Loucy (cell line): Measurements from ENCODE around the gene GTPBP4.

Experiments
- H2AFZ ChIP-seq: fragments of 200-600 bp; sonication (generic); 2 replicates; pipeline ENCODE4 v1.6.0; 2016; ENCODE audit warnings: antibody characterized with exemption, mild to moderate bottlenecking, low read length, moderate library complexity
- H3F3A ChIP-seq: fragments of 200-600 bp; 2 replicates; pipeline ENCODE4 v1.6.0; 2016; ENCODE audit warnings: antibody characterized with exemption, low read depth, mild to moderate bottlenecking
- H3K27me3 ChIP-seq: fragments of 200-600 bp; sonication (generic); 2 replicates; pipeline ENCODE4 v1.6.1; 2014; ENCODE audit warnings: low read length, mild to moderate bottlenecking; ENCODE audit not compliant: insufficient read depth, poor library complexity, severe bottlenecking
- H3K36me3 ChIP-seq: fragments of 200-600 bp; sonication (generic); 2 replicates; pipeline ENCODE4 v1.6.1; 2016; ENCODE audit warnings: low read length; ENCODE audit not compliant: insufficient read depth
- H3K4me1 ChIP-seq: fragments of 200-600 bp; sonication (generic); 2 replicates; pipeline ENCODE4 v1.5.1; 2014; ENCODE audit warnings: low read length, mild to moderate bottlenecking; ENCODE audit not compliant: insufficient read depth, poor library complexity, severe bottlenecking
- H3K4me2 ChIP-seq: fragments of 200-600 bp; sonication (generic); 2 replicates; pipeline ENCODE4 v1.6.0; 2014; ENCODE audit warnings: antibody characterized with exemption, low read length, low read depth, mild to moderate bottlenecking; ENCODE audit not compliant: poor library complexity, severe bottlenecking
- H3K4me3 ChIP-seq: fragments of 200-600 bp; sonication (generic); 2 replicates; pipeline ENCODE4 v1.5.1; 2014; ENCODE audit warnings: low read length, mild to moderate bottlenecking, mixed read lengths; ENCODE audit not compliant: poor library complexity, severe bottlenecking
- H3K79me2 ChIP-seq: fragments of 200-600 bp; sonication (generic); 2 replicates; pipeline ENCODE4 v1.6.1; 2014; ENCODE audit warnings: low read length; ENCODE audit not compliant: insufficient read depth
- H3K9ac ChIP-seq: fragments of 200-600 bp; sonication (generic); 2 replicates; pipeline ENCODE4 v1.6.0; 2014; ENCODE audit warnings: mild to moderate bottlenecking, low read depth, low read length, moderate library complexity; ENCODE audit not compliant: poor library complexity, severe bottlenecking
- H3K9me2 ChIP-seq: fragments of 200-600 bp; sonication (generic); replicated peaks from 2 replicates; pipeline ENCODE4 v1.6.1; 2016; ENCODE audit warnings: low read depth, low read length, mixed read lengths
- H3K9me3 ChIP-seq: fragments of 200-600 bp; sonication (generic); 2 replicates; pipeline ENCODE4 v1.6.1; 2014; ENCODE audit warnings: mild to moderate bottlenecking, antibody characterized with exemption, low read length, low read depth; ENCODE audit not compliant: insufficient read depth
- H4K20me1 ChIP-seq: fragments of 200-600 bp; sonication (generic); 2 replicates; pipeline ENCODE4 v1.6.0; 2014; ENCODE audit warnings: antibody characterized with exemption, low read length, mild to moderate bottlenecking; ENCODE audit not compliant: insufficient read depth, poor library complexity, severe bottlenecking
- EZH2phosphoT487 ChIP-seq: fragments of 200-600 bp; IDR thresholded peaks from 2 replicates; pipeline ENCODE4 v1.6.1; 2018; ENCODE audit warnings: antibody characterized with exemption, mild to moderate bottlenecking, moderate library complexity, borderline replicate concordance
- TF ChIP-seq, protein P1 (sequence below): fragments of 200-600 bp; sonication (generic); conservative IDR thresholded peaks from 2 replicates; pipeline ENCODE4 v1.5.1; 2014; ENCODE audit warnings: mild to moderate bottlenecking, antibody characterized with exemption, low read length

GTPBP4 gene

GRCh38 chr10:1044146-1044545 lies 55.9 kb downstream of the GTPBP4 start:
- peak overlapping the region; percentile 89 for H3K4me2 ChIP-seq

GRCh38 chr10:1044964-1045363 lies 56.7 kb downstream of the GTPBP4 start:
- Histone ChIP-seq H3K27me3 (peaks cover 4% of the 10 kb centered on the region), H2AFZ (no peak overlapping the region), H3K79me2 (peaks cover 85% of the 10 kb centered on the region), H3K4me1 (peaks cover 53% of the 10 kb centered on the region), H3K4me3 (peak overlapping the region; percentile 75), H4K20me1 (peaks cover 79% of the 10 kb centered on the region), H3K36me3 (peaks cover 35% of the 10 kb centered on the region), H3K9ac (peak overlapping the region; percentile 75), H3K9me2 (no peaks in the 10 kb centered on the region), H3K9me3 (no peaks in the 10 kb centered on the region), H3F3A (peaks cover 20% of the 10 kb centered on the region), H3K4me2 (peak overlapping the region; percentile 89)
- no peak for TF ChIP-seq EZH2phosphoT487
- TF ChIP-seq, protein P1, sequence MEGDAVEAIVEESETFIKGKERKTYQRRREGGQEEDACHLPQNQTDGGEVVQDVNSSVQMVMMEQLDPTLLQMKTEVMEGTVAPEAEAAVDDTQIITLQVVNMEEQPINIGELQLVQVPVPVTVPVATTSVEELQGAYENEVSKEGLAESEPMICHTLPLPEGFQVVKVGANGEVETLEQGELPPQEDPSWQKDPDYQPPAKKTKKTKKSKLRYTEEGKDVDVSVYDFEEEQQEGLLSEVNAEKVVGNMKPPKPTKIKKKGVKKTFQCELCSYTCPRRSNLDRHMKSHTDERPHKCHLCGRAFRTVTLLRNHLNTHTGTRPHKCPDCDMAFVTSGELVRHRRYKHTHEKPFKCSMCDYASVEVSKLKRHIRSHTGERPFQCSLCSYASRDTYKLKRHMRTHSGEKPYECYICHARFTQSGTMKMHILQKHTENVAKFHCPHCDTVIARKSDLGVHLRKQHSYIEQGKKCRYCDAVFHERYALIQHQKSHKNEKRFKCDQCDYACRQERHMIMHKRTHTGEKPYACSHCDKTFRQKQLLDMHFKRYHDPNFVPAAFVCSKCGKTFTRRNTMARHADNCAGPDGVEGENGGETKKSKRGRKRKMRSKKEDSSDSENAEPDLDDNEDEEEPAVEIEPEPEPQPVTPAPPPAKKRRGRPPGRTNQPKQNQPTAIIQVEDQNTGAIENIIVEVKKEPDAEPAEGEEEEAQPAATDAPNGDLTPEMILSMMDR, result no peak

More at GRCh38 chr10:1044146-1044545, 55.9 kb downstream of the GTPBP4 start:
- peaks cover 49% of the 10 kb centered on the region for H3K4me1 ChIP-seq
- peaks cover 27% of the 10 kb centered on the region for H3F3A ChIP-seq
- no peak for TF ChIP-seq EZH2phosphoT487
- TF ChIP-seq, protein P1, result no peak
- H3K36me3 ChIP-seq, result peaks cover 43% of the 10 kb centered on the region
- peaks cover 83% of the 10 kb centered on the region for H4K20me1 ChIP-seq
- H3K9me2 ChIP-seq, result no peaks in the 10 kb centered on the region
- H3K4me3 ChIP-seq, result peak overlapping the region; percentile 75
- peaks cover 89% of the 10 kb centered on the region for H3K79me2 ChIP-seq
- H3K9ac ChIP-seq, result peak overlapping the region; percentile 75
- H2AFZ ChIP-seq, result no peak overlapping the region
- peaks cover 4% of the 10 kb centered on the region for H3K27me3 ChIP-seq
- H3K9me3 ChIP-seq, result no peaks in the 10 kb centered on the region

GRCh38 chr10:1045415-1045814 lies 57.2 kb downstream of the GTPBP4 start:
- peak overlapping the region; percentile 75 for H3K4me3 ChIP-seq
- peaks cover 84% of the 10 kb centered on the region for H3K79me2 ChIP-seq
- peaks cover 4% of the 10 kb centered on the region for H3K27me3 ChIP-seq
- no peaks in the 10 kb centered on the region for H3K9me2 ChIP-seq
- H4K20me1 ChIP-seq, result peaks cover 79% of the 10 kb centered on the region
- peak overlapping the region; percentile 75 for H3K9ac ChIP-seq
- H3K9me3 ChIP-seq, result no peaks in the 10 kb centered on the region
- peaks cover 20% of the 10 kb centered on the region for H3F3A ChIP-seq
- H3K36me3 ChIP-seq, result peaks cover 30% of the 10 kb centered on the region
- H2AFZ ChIP-seq, result no peak overlapping the region
- H3K4me1 ChIP-seq, result peaks cover 53% of the 10 kb centered on the region
- H3K4me2 ChIP-seq, result peak overlapping the region; percentile 89
- TF ChIP-seq, protein P1, result no peak
- no peak for TF ChIP-seq EZH2phosphoT487
